HepG2 (cell line): ENCODE measurements around the gene NOTUM. TPM values are rescaled to one million over a fixed set of nuclear protein-coding genes. Genes with fewer than 3 reads are reported as not detected.

Experiments
- AHR ChIP-seq: IDR thresholded peaks from 2 replicates; pipeline ENCODE4 v1.6.1; 2018; ENCODE audit warnings: missing genetic modification reagents, missing compliant biosample characterization
- ATF1 ChIP-seq: IDR thresholded peaks from 2 replicates; pipeline ENCODE4 v1.6.1; 2016; ENCODE audit warnings: mild to moderate bottlenecking, control low read depth
- BRD4 ChIP-seq: sonication (generic); formaldehyde crosslinking; IDR thresholded peaks from 2 replicates; pipeline ENCODE4 v1.4.0; 2020; ENCODE audit warnings: missing genetic modification reagents
- EHMT2 ChIP-seq: fragments of 200-600 bp; sonication (generic); IDR thresholded peaks from 2 replicates; pipeline ENCODE4 v1.7.0; 2017; ENCODE audit warnings: antibody characterized with exemption, low read depth, low read length, borderline replicate concordance
- HMG20A ChIP-seq: IDR thresholded peaks from 2 replicates; pipeline ENCODE4 v1.6.1; 2016; ENCODE audit warnings: borderline replicate concordance
- HNRNPL ChIP-seq: fragments of 200-400 bp; formaldehyde crosslinking; IDR thresholded peaks from 2 replicates; pipeline ENCODE4 v1.6.1; 2017; ENCODE audit warnings: mild to moderate bottlenecking, low read depth, low read length
- ISL2 ChIP-seq: sonication (generic); formaldehyde crosslinking; IDR thresholded peaks from 2 replicates; pipeline ENCODE4 v1.5.0; 2020; ENCODE audit warnings: missing genetic modification reagents
- MAFF ChIP-seq: IDR thresholded peaks from 2 replicates; pipeline ENCODE4 v1.6.1; 2011; ENCODE audit warnings: low read depth, low read length, improper control_type of control experiment
- NCOA2 ChIP-seq: sonication (generic); formaldehyde crosslinking; IDR thresholded peaks from 2 replicates; pipeline ENCODE4 v1.8.0; 2022; ENCODE audit warnings: inconsistent platforms
- ZBTB2 ChIP-seq: sonication (generic); formaldehyde crosslinking; IDR thresholded peaks from 2 replicates; pipeline ENCODE4 v1.8.0; 2022; ENCODE audit warnings: low read depth, missing genetic modification reagents
- ZBTB42 ChIP-seq: sonication (generic); formaldehyde crosslinking; IDR thresholded peaks from 2 replicates; pipeline ENCODE4 v1.5.0; 2020; ENCODE audit warnings: mild to moderate bottlenecking, missing genetic modification reagents
- ZFX ChIP-seq: sonication (generic); formaldehyde crosslinking; IDR thresholded peaks from 2 replicates; pipeline ENCODE4 v1.4.0; 2020; ENCODE audit warnings: mild to moderate bottlenecking, low read depth, missing genetic modification reagents, moderate library complexity
- ZNF589 ChIP-seq: sonication (generic); formaldehyde crosslinking; conservative IDR thresholded peaks from 2 replicates; pipeline ENCODE4 v1.8.0; 2022; ENCODE audit warnings: mild to moderate bottlenecking, moderate library complexity, missing genetic modification reagents
- ZNF710 ChIP-seq: sonication (generic); formaldehyde crosslinking; IDR thresholded peaks from 2 replicates; pipeline ENCODE4 v1.5.0; 2020; ENCODE audit warnings: mild to moderate bottlenecking, missing genetic modification reagents, borderline replicate concordance
- ZNF782 ChIP-seq: sonication (generic); formaldehyde crosslinking; IDR thresholded peaks from 2 replicates; pipeline ENCODE4 v1.4.0; 2020; ENCODE audit warnings: missing genetic modification reagents, mild to moderate bottlenecking, borderline replicate concordance
- polyA plus RNA-seq, 8 experiments: library from polyadenylated mRNA; depleted of rRNA in 3 of 8; stranded (reverse) in 7 of 8; unstranded in 1 of 8; fragments of >200 nt; fragmentation: Illumina TruSeq in 4 of 8; extraction: Trizol in 4 of 8; gene quantifications; 2 replicates each; pipeline versions ENCODE4 v1.2.1 to v1.2.3, GENCODE V29; 2011 to 2016; ENCODE audit warnings: low read depth in 4 of 8, missing spikeins in 1 of 8, mixed read lengths in 1 of 8; ENCODE audit not compliant: insufficient read depth in 1 of 8
- total RNA-seq, 5 experiments: library from RNA; depleted of rRNA; stranded (reverse); fragments of >200 nt; fragmentation: Illumina TruSeq; extraction: Trizol; gene quantifications; 2 replicates each; pipeline ENCODE4 v1.2.3, GENCODE V29; 2016; ENCODE audit warnings: low read depth in 1 of 5
- TF ChIP-seq, protein P1 (sequence below): sonication (generic); formaldehyde crosslinking; IDR thresholded peaks from 2 replicates; pipeline ENCODE4 v1.8.1; 2023; ENCODE audit warnings: mild to moderate bottlenecking, missing genetic modification reagents
- TF ChIP-seq, protein P2 (sequence below): sonication (generic); formaldehyde crosslinking; IDR thresholded peaks from 2 replicates; pipeline ENCODE4 v1.5.0; 2020; ENCODE audit warnings: missing genetic modification reagents
- TF ChIP-seq, protein P3 (sequence below): sonication (generic); formaldehyde crosslinking; IDR thresholded peaks from 2 replicates; pipeline ENCODE4 v1.5.1; 2020; ENCODE audit warnings: missing genetic modification reagents, mild to moderate bottlenecking, borderline replicate concordance

NOTUM gene
- total and polyA plus RNA-seq, 2 of the 13 experiments (the other 11 are each of a cell fraction or from before 2014, with no cell fraction given): 150 to 160 TPM

GRCh38 chr17:82004517-82005455 is 43.8 kb upstream of the NOTUM start (continued):
- TF ChIP-seq MAFF (no peak), ISL2 (CRISPR knock-in tag) (peak; percentile 34; the same call in 1 of the 2 replicates), ZBTB2 (0 out of 2 replicates have a peak, but pooled peaks have one; percentile 7), ZNF782 (CRISPR knock-in tag) (no peak), NCOA2 (no peak), ZNF589 (CRISPR knock-in tag) (0 out of 2 replicates have a peak, but pooled peaks have one; percentile 1), HMG20A (CRISPR knock-in tag) (no peak), ZFX (CRISPR knock-in tag) (peak; percentile 5; the same call in 1 of the 2 replicates), ZBTB42 (CRISPR knock-in tag) (no peak), BRD4 (CRISPR knock-in tag) (0 out of 2 replicates have a peak, but pooled peaks have one; percentile 40), ZNF710 (no peak), AHR (CRISPR knock-in tag) (peak; percentile 16; the same call in 1 of the 2 replicates), ATF1 (no peak), EHMT2 (no peak), HNRNPL (peak; percentile 84; the same call in 1 of the 2 replicates)
- TF ChIP-seq, protein P1, sequence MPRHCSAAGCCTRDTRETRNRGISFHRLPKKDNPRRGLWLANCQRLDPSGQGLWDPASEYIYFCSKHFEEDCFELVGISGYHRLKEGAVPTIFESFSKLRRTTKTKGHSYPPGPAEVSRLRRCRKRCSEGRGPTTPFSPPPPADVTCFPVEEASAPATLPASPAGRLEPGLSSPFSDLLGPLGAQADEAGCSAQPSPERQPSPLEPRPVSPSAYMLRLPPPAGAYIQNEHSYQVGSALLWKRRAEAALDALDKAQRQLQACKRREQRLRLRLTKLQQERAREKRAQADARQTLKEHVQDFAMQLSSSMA (CRISPR knock-in tag): 0 out of 2 replicates have a peak, but pooled peaks have one; percentile 36
- TF ChIP-seq, protein P2, sequence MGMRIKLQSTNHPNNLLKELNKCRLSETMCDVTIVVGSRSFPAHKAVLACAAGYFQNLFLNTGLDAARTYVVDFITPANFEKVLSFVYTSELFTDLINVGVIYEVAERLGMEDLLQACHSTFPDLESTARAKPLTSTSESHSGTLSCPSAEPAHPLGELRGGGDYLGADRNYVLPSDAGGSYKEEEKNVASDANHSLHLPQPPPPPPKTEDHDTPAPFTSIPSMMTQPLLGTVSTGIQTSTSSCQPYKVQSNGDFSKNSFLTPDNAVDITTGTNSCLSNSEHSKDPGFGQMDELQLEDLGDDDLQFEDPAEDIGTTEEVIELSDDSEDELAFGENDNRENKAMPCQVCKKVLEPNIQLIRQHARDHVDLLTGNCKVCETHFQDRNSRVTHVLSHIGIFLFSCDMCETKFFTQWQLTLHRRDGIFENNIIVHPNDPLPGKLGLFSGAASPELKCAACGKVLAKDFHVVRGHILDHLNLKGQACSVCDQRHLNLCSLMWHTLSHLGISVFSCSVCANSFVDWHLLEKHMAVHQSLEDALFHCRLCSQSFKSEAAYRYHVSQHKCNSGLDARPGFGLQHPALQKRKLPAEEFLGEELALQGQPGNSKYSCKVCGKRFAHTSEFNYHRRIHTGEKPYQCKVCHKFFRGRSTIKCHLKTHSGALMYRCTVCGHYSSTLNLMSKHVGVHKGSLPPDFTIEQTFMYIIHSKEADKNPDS (CRISPR knock-in tag): no peak
- TF ChIP-seq, protein P3, sequence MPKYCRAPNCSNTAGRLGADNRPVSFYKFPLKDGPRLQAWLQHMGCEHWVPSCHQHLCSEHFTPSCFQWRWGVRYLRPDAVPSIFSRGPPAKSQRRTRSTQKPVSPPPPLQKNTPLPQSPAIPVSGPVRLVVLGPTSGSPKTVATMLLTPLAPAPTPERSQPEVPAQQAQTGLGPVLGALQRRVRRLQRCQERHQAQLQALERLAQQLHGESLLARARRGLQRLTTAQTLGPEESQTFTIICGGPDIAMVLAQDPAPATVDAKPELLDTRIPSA (CRISPR knock-in tag): no peak
